RPMI7951 (cell line): ENCODE data around the gene EMC8. TPM values are rescaled to one million over a fixed set of nuclear protein-coding genes. Genes with fewer than 3 reads are reported as not detected.
A peak's percentile ranks its signal among the peaks of the same experiment; 100 is the strongest.

ENCODE experiments used
- DNase-seq: peaks from one replicate; pipeline ENCODE4 v3.0.0-alpha.2; 2012; ENCODE audit warnings: low read depth
- total RNA-seq: library from RNA; depleted of rRNA; stranded (reverse); fragments of >200 nt; shearing (Covaris generic); gene quantifications from 2 replicates; pipeline ENCODE4 v1.2.3, GENCODE V29; 2014; rRNA removed

The EMC8 gene
- total RNA-seq, 1 experiment from 2014 or later, result 51.4 TPM

DNA sequence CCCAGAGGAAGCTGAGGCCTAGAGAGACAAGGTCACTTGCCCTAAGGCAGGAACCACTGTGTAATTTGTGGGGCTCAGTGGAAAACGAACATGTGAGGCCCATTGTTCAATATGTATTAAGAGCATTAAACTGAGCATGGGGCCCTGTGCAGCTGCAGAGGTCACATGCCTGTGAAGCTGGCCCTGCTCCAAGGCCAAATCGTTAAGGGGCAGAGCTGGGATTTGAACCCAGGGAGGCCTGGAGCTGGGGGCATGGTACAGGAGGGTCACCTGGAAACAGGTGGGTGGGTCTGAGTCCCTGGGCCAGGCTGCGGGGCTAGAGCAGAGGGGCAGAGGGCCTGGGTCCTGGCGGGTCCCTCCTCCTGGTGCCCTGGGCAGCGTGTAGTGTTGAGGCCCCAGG lies 68.2 kb downstream of the EMC8 start:
- DNase-seq, result no peak

DNA sequence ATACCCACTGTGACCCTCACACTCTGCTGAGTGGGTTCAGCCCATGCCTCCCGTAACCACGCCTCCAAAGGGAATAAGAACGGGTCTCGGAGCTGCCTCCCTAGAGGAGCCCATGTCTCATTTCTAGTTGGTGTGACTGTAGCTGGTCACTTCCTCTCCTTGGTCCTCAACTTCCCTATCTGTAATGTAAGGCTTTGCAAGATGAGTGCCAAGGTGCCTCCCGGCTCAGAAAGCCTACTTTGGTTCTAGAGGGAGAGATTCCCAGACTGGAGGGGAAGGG lies 69.2 kb downstream of the EMC8 start:
- DNase-seq, result no peak

DNA sequence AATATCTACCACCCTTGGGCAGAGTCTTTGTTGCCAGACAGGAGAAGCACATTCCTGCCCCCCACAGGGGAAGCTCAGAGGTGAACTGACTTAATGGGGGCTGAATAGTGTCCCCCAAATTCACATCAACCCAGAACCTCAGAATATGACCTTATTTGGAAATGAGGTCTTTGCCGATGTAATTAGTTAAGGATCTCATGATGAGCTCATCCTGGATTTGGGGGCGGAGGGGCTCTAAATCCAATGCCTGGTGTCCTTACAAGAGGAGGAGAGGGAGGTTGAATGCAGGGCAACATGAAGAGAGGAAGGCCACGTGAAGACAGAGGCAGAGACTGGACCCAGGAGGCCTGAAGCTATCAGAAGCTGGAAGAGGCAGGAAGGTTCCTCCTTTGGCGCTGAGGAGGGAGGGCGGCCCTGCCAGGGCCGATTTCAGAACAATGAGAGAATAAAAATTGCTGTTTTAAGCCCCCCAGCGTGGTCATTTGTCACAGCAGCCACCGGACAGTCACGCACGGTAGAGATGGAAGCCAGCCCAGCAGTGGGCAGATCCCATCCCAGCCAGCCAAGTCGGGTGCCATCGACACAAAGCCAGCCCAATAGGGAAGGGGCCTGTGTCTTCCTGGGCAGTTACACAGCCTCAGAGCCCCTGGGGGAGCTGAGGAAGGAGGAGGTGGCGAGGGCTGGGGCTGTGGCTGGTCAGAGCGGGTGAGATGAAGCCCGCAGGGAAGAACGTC lies 69.7 kb downstream of the EMC8 start:
- peak; percentile 20 for DNase-seq

- no peak for DNase-seq
Observed at GRCh38 chr16:85728879-85729278, 70.5 kb downstream of the EMC8 start.

Other genes starting within 250 kb of the EMC8 start
- gene GSE1, start 186.2 kb downstream of the EMC8 start, total RNA-seq, result 7.0 and 10.1 TPM in 2 replicates
- 28.5 and 34.2 TPM in 2 replicates for gene GINS2, start 110.6 kb downstream of the EMC8 start, total RNA-seq
- 3.9 and 6.2 TPM in 2 replicates for gene C16orf74, start 48.4 kb downstream of the EMC8 start, total RNA-seq
- 560 and 594 TPM in 2 replicates for gene COX4I1, start 151 bp upstream of the EMC8 start, total RNA-seq
- not detected in 2 replicates for gene IRF8, start 99.6 kb upstream of the EMC8 start, total RNA-seq